Neural crest cell (in vitro differentiated cells): Measurements from ENCODE around the gene EBNA1BP2. TPM values are rescaled to one million over a fixed set of nuclear protein-coding genes. Genes with fewer than 3 reads are reported as not detected.

Experiments
- DNase-seq: peaks from one replicate; pipeline ENCODE4 v3.0.0; 2021; ENCODE audit warnings: low read depth, mixed read lengths, low spot score
- H3K27ac Mint-ChIP-seq: one replicate; pipeline ENCODE4 v1.8.0; 2021; ENCODE audit warnings: mild to moderate bottlenecking, mixed read lengths; ENCODE audit not compliant: unreplicated experiment
- H3K27me3 Mint-ChIP-seq: 2 replicates; pipeline ENCODE4 v1.8.0; 2021; ENCODE audit warnings: low read depth, mild to moderate bottlenecking, mixed read lengths
- H3K36me3 Mint-ChIP-seq: 2 replicates; pipeline ENCODE4 v1.8.0; 2021; ENCODE audit warnings: low read depth, mild to moderate bottlenecking, mixed read lengths
- H3K4me1 Mint-ChIP-seq: 2 replicates; pipeline ENCODE4 v1.8.0; 2021; ENCODE audit warnings: mixed read lengths
- H3K4me3 Mint-ChIP-seq: one replicate; pipeline ENCODE4 v1.8.0; 2021; ENCODE audit warnings: mild to moderate bottlenecking, mixed read lengths
- H3K9me3 Mint-ChIP-seq: 2 replicates; pipeline ENCODE4 v1.8.0; 2021; ENCODE audit warnings: mixed read lengths
- total RNA-seq: library from RNA; stranded (reverse); gene quantifications from 2 replicates; pipeline ENCODE4 v1.2.1, GENCODE V29; 2021
- TF ChIP-seq, protein P1 (sequence below): fragments of 200-600 bp; sonication (generic); conservative IDR thresholded peaks from 2 replicates; pipeline ENCODE4 v1.5.0; 2021; ENCODE audit warnings: antibody characterized with exemption, mild to moderate bottlenecking

The EBNA1BP2 gene
- total RNA-seq, 1 donor from 2014 or later, result 55.9 TPM

DNA sequence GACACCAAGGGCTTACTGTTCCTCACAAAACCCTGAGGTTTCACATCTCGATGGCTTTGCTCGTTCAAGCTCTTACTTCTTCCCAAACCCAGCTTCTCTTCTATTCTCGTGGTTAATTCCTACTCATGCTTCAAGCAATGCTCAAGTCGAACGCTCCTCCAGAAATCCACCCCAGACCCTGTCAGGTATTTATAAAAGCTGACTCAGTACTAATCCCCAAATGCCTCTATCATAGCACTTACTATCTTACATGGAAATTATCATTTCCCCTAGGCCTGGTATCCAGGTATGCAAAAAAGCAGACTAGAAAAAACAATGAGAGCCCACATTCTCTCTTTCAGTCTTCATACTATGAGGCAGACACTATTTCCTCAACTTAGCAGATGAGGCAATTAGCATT is 6.3 kb downstream of the EBNA1BP2 start:
- no peak for DNase-seq
- no peaks in the 10 kb centered on the region for H3K27me3 Mint-ChIP-seq
- H3K36me3 Mint-ChIP-seq, result peaks cover 26% of the 10 kb centered on the region
- peaks cover 2% of the 10 kb centered on the region for H3K4me1 Mint-ChIP-seq
- H3K4me3 Mint-ChIP-seq, result no peak overlapping the region
- no peaks in the 10 kb centered on the region for H3K9me3 Mint-ChIP-seq
- no peak overlapping the region for H3K27ac Mint-ChIP-seq
- TF ChIP-seq, protein P1, sequence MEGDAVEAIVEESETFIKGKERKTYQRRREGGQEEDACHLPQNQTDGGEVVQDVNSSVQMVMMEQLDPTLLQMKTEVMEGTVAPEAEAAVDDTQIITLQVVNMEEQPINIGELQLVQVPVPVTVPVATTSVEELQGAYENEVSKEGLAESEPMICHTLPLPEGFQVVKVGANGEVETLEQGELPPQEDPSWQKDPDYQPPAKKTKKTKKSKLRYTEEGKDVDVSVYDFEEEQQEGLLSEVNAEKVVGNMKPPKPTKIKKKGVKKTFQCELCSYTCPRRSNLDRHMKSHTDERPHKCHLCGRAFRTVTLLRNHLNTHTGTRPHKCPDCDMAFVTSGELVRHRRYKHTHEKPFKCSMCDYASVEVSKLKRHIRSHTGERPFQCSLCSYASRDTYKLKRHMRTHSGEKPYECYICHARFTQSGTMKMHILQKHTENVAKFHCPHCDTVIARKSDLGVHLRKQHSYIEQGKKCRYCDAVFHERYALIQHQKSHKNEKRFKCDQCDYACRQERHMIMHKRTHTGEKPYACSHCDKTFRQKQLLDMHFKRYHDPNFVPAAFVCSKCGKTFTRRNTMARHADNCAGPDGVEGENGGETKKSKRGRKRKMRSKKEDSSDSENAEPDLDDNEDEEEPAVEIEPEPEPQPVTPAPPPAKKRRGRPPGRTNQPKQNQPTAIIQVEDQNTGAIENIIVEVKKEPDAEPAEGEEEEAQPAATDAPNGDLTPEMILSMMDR, result no peak

DNA sequence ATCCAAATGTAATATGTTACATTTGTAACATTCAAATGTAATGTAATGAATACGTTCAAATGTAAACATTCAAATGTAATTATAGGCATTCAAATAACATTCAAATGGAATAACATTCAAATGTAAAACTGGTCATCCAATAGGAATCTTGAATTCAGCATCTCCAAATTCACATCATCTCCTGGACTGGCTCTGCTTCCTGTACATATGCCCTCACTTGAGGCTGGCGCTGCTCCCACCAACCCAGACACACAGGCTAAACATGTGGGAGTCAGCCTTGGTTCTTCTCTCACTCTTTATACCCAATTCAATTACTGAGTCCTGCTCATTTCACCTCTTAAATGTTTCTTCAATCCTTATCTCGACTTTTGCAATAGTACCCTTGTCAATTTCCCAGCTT is 6.9 kb downstream of the EBNA1BP2 start:
- H3K36me3 Mint-ChIP-seq, result peaks cover 25% of the 10 kb centered on the region
- TF ChIP-seq, protein P1, result no peak

DNA sequence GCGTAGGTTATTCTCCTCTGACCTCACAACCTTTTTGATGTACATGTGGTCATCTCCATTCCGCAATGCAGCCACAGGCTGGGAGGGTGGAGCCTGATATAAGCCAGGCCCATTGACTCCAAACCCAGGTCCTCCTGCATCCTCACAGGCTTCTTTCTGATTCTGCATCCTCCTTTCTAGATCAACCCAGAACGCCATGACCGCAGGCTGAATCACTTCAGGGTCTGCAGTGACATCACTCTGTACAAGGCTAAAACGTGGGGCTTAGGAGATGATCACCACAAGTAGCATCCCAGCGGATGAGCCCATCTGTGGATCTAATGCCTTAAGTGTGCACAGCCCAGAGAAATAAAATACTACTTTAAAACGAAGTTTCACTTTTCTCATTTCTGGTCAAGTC is 16.1 kb downstream of the EBNA1BP2 start:
- Mint-ChIP-seq H3K27me3 (no peaks in the 10 kb centered on the region), H3K4me1 (no peaks in the 10 kb centered on the region), H3K4me3 (no peak overlapping the region), H3K27ac (no peak overlapping the region), H3K9me3 (no peaks in the 10 kb centered on the region), H3K36me3 (no peaks in the 10 kb centered on the region)
- TF ChIP-seq, protein P1, result no peak
- no peak for DNase-seq

More for the DNA sequence above, 6.9 kb downstream of the EBNA1BP2 start:
- no peak overlapping the region for H3K4me3 Mint-ChIP-seq
- H3K4me1 Mint-ChIP-seq, result no peaks in the 10 kb centered on the region
- H3K27ac Mint-ChIP-seq, result no peak overlapping the region
- H3K27me3 Mint-ChIP-seq, result no peaks in the 10 kb centered on the region
- DNase-seq, result no peak
- H3K9me3 Mint-ChIP-seq, result no peaks in the 10 kb centered on the region

DNA sequence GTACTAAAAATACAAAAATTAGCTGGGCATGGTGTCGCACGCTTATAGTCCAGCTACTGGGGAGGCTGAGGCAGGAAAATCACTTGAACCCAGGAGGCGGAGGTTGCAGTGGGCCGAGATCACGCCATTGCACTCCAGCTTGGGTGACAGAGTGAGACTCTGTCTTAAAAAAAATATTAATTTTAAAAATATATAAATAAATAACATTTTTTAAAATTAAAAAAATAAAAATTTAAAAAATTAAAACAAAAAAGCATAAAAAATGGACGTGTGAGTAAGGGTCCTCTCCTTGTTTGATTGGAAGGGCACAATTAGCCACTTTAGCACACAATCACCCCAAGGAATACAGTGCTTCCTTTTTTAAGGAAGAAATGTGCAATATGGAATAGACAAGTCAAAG is 18.6 kb downstream of the EBNA1BP2 start:
- DNase-seq, result no peak
- H3K36me3 Mint-ChIP-seq, result no peaks in the 10 kb centered on the region
- H3K4me1 Mint-ChIP-seq, result peaks cover 10% of the 10 kb centered on the region
- H3K4me3 Mint-ChIP-seq, result no peak overlapping the region
- H3K27ac Mint-ChIP-seq, result no peak overlapping the region
- peaks cover 3% of the 10 kb centered on the region for H3K27me3 Mint-ChIP-seq
- H3K9me3 Mint-ChIP-seq, result no peaks in the 10 kb centered on the region
- TF ChIP-seq, protein P1, result no peak

DNA sequence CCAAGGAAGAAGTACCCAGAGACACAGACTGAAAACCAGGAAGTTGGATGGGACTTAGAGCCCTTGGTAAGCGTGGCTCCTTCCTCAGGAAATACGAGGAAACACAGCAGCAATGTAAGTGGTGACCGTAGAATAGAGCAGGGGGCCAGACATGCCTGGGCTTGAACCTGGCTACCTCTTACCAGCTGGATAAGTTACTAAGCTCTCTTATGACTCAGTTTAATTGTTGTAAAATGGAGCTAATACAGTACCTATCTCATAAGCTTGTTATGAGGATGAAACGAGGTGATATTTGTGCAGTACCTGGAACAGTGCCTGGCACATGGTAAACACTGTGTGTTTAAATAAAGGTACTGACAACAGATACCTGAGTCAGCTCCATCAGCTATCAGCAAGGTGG is 19.2 kb downstream of the EBNA1BP2 start:
- TF ChIP-seq, protein P1, result no peak
- Mint-ChIP-seq H3K27ac (no peak overlapping the region), H3K27me3 (peaks cover 3% of the 10 kb centered on the region), H3K36me3 (no peaks in the 10 kb centered on the region), H3K9me3 (no peaks in the 10 kb centered on the region), H3K4me1 (peaks cover 12% of the 10 kb centered on the region), H3K4me3 (no peak overlapping the region)
- no peak for DNase-seq

DNA sequence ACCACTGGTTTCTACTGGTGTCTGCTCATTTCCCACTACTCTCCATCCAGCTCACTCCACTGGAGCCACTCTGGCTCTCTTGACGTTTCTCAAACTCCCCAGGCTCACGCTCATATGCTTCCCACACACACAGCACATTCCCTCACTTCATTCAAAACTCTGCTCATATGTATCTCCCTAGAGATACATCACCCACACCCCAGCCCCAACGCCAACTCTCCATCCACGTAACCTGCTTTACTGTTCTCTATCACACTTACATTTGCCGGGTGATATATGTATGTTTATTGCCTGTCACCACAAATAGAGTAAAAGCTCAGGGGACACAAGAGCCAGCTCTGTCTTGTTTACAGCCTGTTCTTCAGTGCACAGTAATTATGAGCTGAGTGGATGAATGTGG is 22.2 kb downstream of the EBNA1BP2 start:
- Mint-ChIP-seq H3K27me3 (peaks cover 3% of the 10 kb centered on the region), H3K27ac (peak overlapping the region; percentile 21), H3K9me3 (no peaks in the 10 kb centered on the region), H3K4me3 (peak overlapping the region; percentile 6), H3K36me3 (peaks cover 6% of the 10 kb centered on the region), H3K4me1 (peaks cover 22% of the 10 kb centered on the region)
- no peak for DNase-seq
- TF ChIP-seq, protein P1, result no peak
